B cell (primary cell): ENCODE measurements around the gene RILPL2. TPM values are rescaled to one million over a fixed set of nuclear protein-coding genes. Genes with fewer than 3 reads are reported as not detected.

Experiments
- ATAC-seq: fragments of 200-7000 bp; cut with Tn5 transposase; one replicate; pipeline ENCODE4 v1.10.0; 2021; ENCODE audit warnings: low read depth, mild to moderate bottlenecking, moderate number of reproducible peaks, moderate library complexity
- CTCF ChIA-PET: fragments of 350-600 bp; sonication (Branson Sonifier 250); formaldehyde crosslinking; loops from one replicate; lab custom pipeline; 2021; ENCODE audit warnings: antibody characterized with exemption, inconsistent platforms; lab: Charles Lee
- POLR2A ChIA-PET: fragments of 350-600 bp; sonication (Branson Sonifier 250); formaldehyde crosslinking; loops from one replicate; lab custom pipeline; 2021; ENCODE audit warnings: antibody characterized with exemption; lab: Charles Lee
- DNase-seq: peaks from one replicate; pipeline ENCODE4 v3.0.0; 2013
- H2AFZ ChIP-seq: 2 replicates; pipeline ENCODE4 v1.6.1; 2012; ENCODE audit warnings: mild to moderate bottlenecking, low read depth, low read length; ENCODE audit not compliant: insufficient read depth, poor library complexity, severe bottlenecking
- H3K27ac ChIP-seq, 2 donors: 1 replicate in 1 of 2; 2 replicates in 1 of 2; pipeline ENCODE4 v1.5.1; 2012 to 2013; ENCODE audit warnings: low read length in 2 of 2, mild to moderate bottlenecking in 2 of 2, moderate library complexity in 1 of 2
- H3K27me3 ChIP-seq, 4 experiments: fragments of 200-600 bp in 1 of 4; sonication (generic) in 1 of 4; replicated peaks in 1 of 4; 1 replicate in 2 of 4; 2 replicates in 2 of 4; pipeline versions ENCODE4 v1.6.1 to v1.7.0; 2013 to 2016; ENCODE audit warnings: low read length in 3 of 4, mild to moderate bottlenecking in 2 of 4, mixed read lengths in 1 of 4, moderate library complexity in 1 of 4; ENCODE audit not compliant: insufficient read depth in 4 of 4, control insufficient read depth in 3 of 4; ENCODE audit errors: control extremely low read depth in 1 of 4
- H3K36me3 ChIP-seq, 2 experiments: replicated peaks in 1 of 2; 1 replicate in 1 of 2; 2 replicates in 1 of 2; pipeline versions ENCODE4 v1.6.1 to v1.7.1; 2013; ENCODE audit warnings: low read length in 1 of 2; ENCODE audit not compliant: insufficient read depth in 2 of 2, control insufficient read depth in 1 of 2; ENCODE audit errors: control extremely low read depth in 1 of 2, extremely low read depth in 1 of 2
- H3K4me1 ChIP-seq, 2 donors: fragments of 200-600 bp in 1 of 2; sonication (generic) in 1 of 2; 1 replicate in 1 of 2; 2 replicates in 1 of 2; pipeline versions ENCODE4 v1.5.1 to v1.6.1; 2013 to 2017; ENCODE audit warnings: low read length in 2 of 2; ENCODE audit not compliant: control insufficient read depth in 2 of 2, insufficient read depth in 2 of 2
- H3K4me2 ChIP-seq: replicated peaks from 2 replicates; pipeline ENCODE3; 2012; ENCODE audit warnings: mild to moderate bottlenecking, low read depth, low read length; ENCODE audit not compliant: poor library complexity, severe bottlenecking
- H3K4me3 ChIP-seq, 5 experiments: fragments of 200-600 bp in 1 of 5; sonication (generic) in 1 of 5; 1 replicate in 3 of 5; 2 replicates in 2 of 5; pipeline versions ENCODE4 v1.5.1 to v1.7.0; 2011 to 2016; ENCODE audit warnings: low read length in 4 of 5, mild to moderate bottlenecking in 4 of 5, low read depth in 2 of 5, control low read depth in 1 of 5, moderate library complexity in 1 of 5; ENCODE audit not compliant: insufficient read depth in 1 of 5; ENCODE audit errors: control extremely low read depth in 1 of 5, extremely low read depth in 1 of 5
- H3K79me2 ChIP-seq: fragments of 200-600 bp; sonication (generic); one replicate; pipeline ENCODE4 v1.6.0; 2016; ENCODE audit warnings: low read length; ENCODE audit not compliant: control insufficient read depth, insufficient read depth
- H3K9ac ChIP-seq: fragments of 200-600 bp; sonication (generic); 2 replicates; pipeline ENCODE4 v1.6.1; 2017; ENCODE audit warnings: mild to moderate bottlenecking, low read length, moderate library complexity
- H3K9me3 ChIP-seq, 3 donors: one replicate each; pipeline versions ENCODE4 v1.6.1 to v1.7.1; 2013; ENCODE audit warnings: low read length in 2 of 3; ENCODE audit not compliant: control insufficient read depth in 2 of 3, insufficient read depth in 1 of 3; ENCODE audit errors: control extremely low read depth in 1 of 3
- H4K20me1 ChIP-seq: 2 replicates; pipeline ENCODE4 v1.6.0; 2012; ENCODE audit warnings: mild to moderate bottlenecking, low read length; ENCODE audit not compliant: insufficient read depth, control insufficient read depth, poor library complexity, severe bottlenecking
- H3K27ac Mint-ChIP-seq: one replicate; pipeline ENCODE4 v1.8.0; 2021; ENCODE audit warnings: mixed read lengths
- H3K27me3 Mint-ChIP-seq: one replicate; pipeline ENCODE4 v1.8.0; 2021; ENCODE audit warnings: mixed read lengths
- H3K4me1 Mint-ChIP-seq: one replicate; pipeline ENCODE4 v1.8.0; 2021; ENCODE audit warnings: mixed read lengths
- H3K4me3 Mint-ChIP-seq: one replicate; pipeline ENCODE4 v1.8.0; 2021; ENCODE audit warnings: mixed read lengths
- H3K9me3 Mint-ChIP-seq: one replicate; pipeline ENCODE4 v1.8.0; 2022; ENCODE audit warnings: mixed read lengths; ENCODE audit not compliant: insufficient read depth
- CTCF ChIP-seq: fragments of 200-600 bp; IDR thresholded peaks from one replicate; pipeline ENCODE4 v1.8.0; 2022; ENCODE audit warnings: antibody characterized with exemption, mild to moderate bottlenecking
- EZH2 ChIP-seq: IDR thresholded peaks from 2 replicates; pipeline ENCODE4 v1.6.1; 2012; ENCODE audit warnings: borderline replicate concordance, low read depth, mild to moderate bottlenecking, moderate library complexity, low read length; ENCODE audit not compliant: insufficient read depth, poor library complexity, severe bottlenecking
- WGBS: methylation state at CpG from one replicate; pipeline ENCODE4 v1.1.5; 2013; ENCODE audit warnings: missing lambda C conversion rate; ENCODE audit not compliant: insufficient coverage; 5-methylcytosine and 5-hydroxymethylcytosine counted together
- intact Hi-C: fragments of 100-400 bp; cut with micrococcal nuclease; formaldehyde crosslinking; loops from one replicate; pipeline ENCODE4 v1.10.0; 2022
- polyA plus RNA-seq: library from polyadenylated mRNA; depleted of rRNA; stranded (reverse); fragments of >200 nt; gene quantifications from 2 replicates; pipeline ENCODE4 v1.2.3, GENCODE V29; 2012
- total RNA-seq, 2 donors: library from RNA; stranded (reverse); fragments of 120-200 nt in 1 of 2; gene quantifications; 1 replicate in 1 of 2; 2 replicates in 1 of 2; pipeline versions ENCODE4 v1.2.3 to v1.2.4, GENCODE V29; 2013 to 2022

The RILPL2 gene
- total and polyA plus RNA-seq, 2 donors (not counting 1 experiment from before 2014, with no cell fraction given): 4.0 to 12.6 TPM

GRCh38 chr12:123390498-123391426 is 45.7 kb downstream of the RILPL2 start:
- Histone ChIP-seq H3K79me2 (peaks cover 59% of the 10 kb centered on the region), H4K20me1 (peaks cover 6% of the 10 kb centered on the region), H3K4me3 (peak overlapping the region in 1 of 5 experiments; percentile 30), H3K4me1 (peaks cover 17 to 25% of the 10 kb centered on the region in 2 donors), H3K4me2 (peak overlapping the region; percentile 94), H3K9ac (no peak overlapping the region), H3K9me3 (no peaks in the 10 kb centered on the region), H3K27ac (no peak overlapping the region), H3K27me3 (no peaks in the 10 kb centered on the region), H3K36me3 (peaks cover 8 to 34% of the 10 kb centered on the region in 2 experiments), H2AFZ (no peak overlapping the region)
- ChIA-PET POLR2A (no interaction called here), CTCF (interaction anchor here (0.7 to 2.0 kb wide), 3 partner anchors 18 to 69 kb away, joined by 3 to 6 read pairs (median 3); no protein-coding TSS in a partner anchor)
- intact Hi-C loops: no loop called here
- Mint-ChIP-seq H3K27me3 (no peaks in the 10 kb centered on the region), H3K4me3 (peak overlapping the region; percentile 90), H3K27ac (peak overlapping the region; percentile 90), H3K4me1 (peaks cover 26% of the 10 kb centered on the region), H3K9me3 (no peaks in the 10 kb centered on the region)
- no peak for ATAC-seq
- no peak for TF ChIP-seq CTCF
- no peak for TF ChIP-seq EZH2
- WGBS: 79% methylated on average over 16 of the region's 23 CpGs
- DNase-seq: no peak
